ENCODE data around the gene CTXN2.

GRCh38 chr15:48185529-48185928 lies 5.9 kb upstream of the CTXN2 start:
- TF ChIP-seq POLR2AphosphoS5 (IDR thresholded peaks at IDR 0.05; ENCODE audit: borderline replicate concordance, low read depth, low read length) (no peak), EZH2 (IDR thresholded peaks at IDR 0.05) (no peak), FOXP2 (optimal IDR thresholded peaks at IDR 0.05; ENCODE audit: control extremely low read depth, extremely low read length, insufficient read depth) (no peak)

Measured in SK-N-MC (cell line).